Esophagus (tissue), 2 donors: ENCODE results near the gene SATB1. TPM values are rescaled to one million over a fixed set of nuclear protein-coding genes. Genes with fewer than 3 reads are reported as not detected.

Experiments
- H3K27ac ChIP-seq, 2 donors: one replicate each; pipeline ENCODE4 v1.5.1; 2013; ENCODE audit warnings: low read depth in 2 of 2, mild to moderate bottlenecking in 2 of 2, inconsistent platforms in 1 of 2, low read length in 1 of 2, moderate library complexity in 1 of 2
- H3K27me3 ChIP-seq, 2 donors: one replicate each; pipeline ENCODE4 v1.6.1; 2013; ENCODE audit warnings: low read length in 2 of 2, control low read depth in 1 of 2, mild to moderate bottlenecking in 1 of 2; ENCODE audit not compliant: insufficient read depth in 2 of 2, control insufficient read depth in 1 of 2
- H3K36me3 ChIP-seq, 2 donors: one replicate each; pipeline ENCODE4 v1.6.1; 2013; ENCODE audit warnings: low read length in 1 of 2; ENCODE audit not compliant: control insufficient read depth in 2 of 2, insufficient read depth in 2 of 2
- H3K4me1 ChIP-seq, 2 donors: one replicate each; pipeline ENCODE4 v1.6.1; 2013; ENCODE audit warnings: low read length in 1 of 2; ENCODE audit not compliant: control insufficient read depth in 2 of 2, insufficient read depth in 2 of 2
- H3K4me3 ChIP-seq, 2 donors: one replicate each; pipeline ENCODE4 v1.5.1; 2013; ENCODE audit warnings: low read length in 2 of 2, mild to moderate bottlenecking in 2 of 2, low read depth in 1 of 2, moderate library complexity in 1 of 2
- H3K9me3 ChIP-seq, 2 donors: one replicate each; pipeline ENCODE4 v1.6.1; 2013; ENCODE audit warnings: mild to moderate bottlenecking in 2 of 2, low read depth in 1 of 2, low read length in 1 of 2, moderate library complexity in 1 of 2; ENCODE audit not compliant: control insufficient read depth in 2 of 2, insufficient read depth in 1 of 2
- WGBS, 2 donors: extraction: QIAGEN DNeasy Blood & Tissue Kit; methylation state at CpG; one replicate each; pipeline ENCODE4 v1.1.7; 2013; 5-methylcytosine and 5-hydroxymethylcytosine counted together
- polyA plus RNA-seq, 2 donors: library from polyadenylated mRNA; stranded (reverse); fragments of 200-250 nt; gene quantifications; one replicate each; pipeline ENCODE4 v1.2.3, GENCODE V29; 2013
- donor health status: healthy with polysubstance abuse.
- donor health status: Bipolar disorder and iron deficiency.

Gene SATB1
- polyA plus RNA-seq, 2 donors, result 6.1 to 6.2 TPM

GRCh38 chr3:18409266-18409665 is 15.9 kb downstream of the SATB1 start:
- Histone ChIP-seq H3K9me3 (no peaks in the 10 kb centered on the region), H3K27ac (no peak overlapping the region), H3K4me3 (no peak overlapping the region), H3K4me1 (no peaks in the 10 kb centered on the region), H3K36me3 (no peaks in the 10 kb centered on the region), H3K27me3 (no peaks in the 10 kb centered on the region)
- WGBS, 2 donors, result 86 to 87% methylated on average over 2 of the region's 2 CpGs

- Histone ChIP-seq H3K4me1 (no peaks in the 10 kb centered on the region), H3K4me3 (no peak overlapping the region), H3K27me3 (no peaks in the 10 kb centered on the region), H3K36me3 (no peaks in the 10 kb centered on the region), H3K27ac (no peak overlapping the region), H3K9me3 (no peaks in the 10 kb centered on the region)
- WGBS, 2 donors, result 75 to 76% methylated on average over 3 of the region's 3 CpGs
Measured at GRCh38 chr3:18405141-18405540, 20.0 kb downstream of the SATB1 start.

DNA sequence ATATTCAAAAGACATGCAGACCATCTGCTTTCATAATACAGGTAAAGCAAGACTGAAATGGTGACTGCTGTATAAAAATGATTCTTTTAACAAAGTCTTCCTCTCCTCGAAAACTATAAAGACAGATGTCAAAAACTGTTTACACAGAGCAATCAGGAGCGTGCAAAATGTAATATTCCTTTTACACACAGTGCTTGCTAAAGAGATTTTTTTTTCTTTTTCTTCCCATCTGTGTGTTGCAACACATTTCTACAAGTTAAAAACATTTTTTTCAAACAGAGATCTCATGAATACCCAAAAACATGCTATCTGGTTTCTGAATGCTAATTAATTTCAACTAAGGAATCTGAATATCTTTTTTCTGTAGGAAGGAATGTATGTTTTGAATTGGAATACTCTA is 22.1 kb downstream of the SATB1 start:
- Histone ChIP-seq H3K9me3 (no peaks in the 10 kb centered on the region), H3K27ac (no peak overlapping the region), H3K4me3 (no peak overlapping the region), H3K27me3 (no peaks in the 10 kb centered on the region), H3K36me3 (no peaks in the 10 kb centered on the region), H3K4me1 (no peaks in the 10 kb centered on the region)
- 83 to 84% methylated on average over 2 of the region's 2 CpGs for WGBS, 2 donors

DNA sequence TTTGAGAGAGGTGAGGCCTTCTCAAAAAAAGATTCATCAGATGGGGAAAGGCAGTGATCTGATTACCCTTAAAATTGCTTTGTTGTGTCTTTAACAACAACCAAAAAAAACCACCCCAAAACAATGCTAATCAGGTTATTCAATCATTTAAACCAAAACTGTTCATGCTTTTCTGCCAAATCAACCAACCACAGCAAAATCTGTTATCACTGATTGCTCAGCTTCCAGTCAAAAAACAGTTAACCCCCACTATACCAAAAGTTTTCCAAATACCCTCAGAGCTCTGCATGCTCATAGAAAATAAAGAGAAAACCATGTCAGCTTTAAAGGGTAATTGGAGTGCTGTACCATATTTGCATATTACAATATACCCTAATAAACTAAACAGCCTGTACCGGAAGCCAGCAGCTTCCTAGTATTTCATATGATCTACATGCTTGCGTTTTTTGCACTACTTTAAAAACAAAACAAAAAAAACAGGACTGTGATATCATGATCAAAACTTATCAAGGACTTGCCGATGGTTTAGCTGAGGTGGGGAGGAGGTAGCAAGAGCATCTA is 22.8 kb downstream of the SATB1 start:
- H3K27me3 ChIP-seq, result no peaks in the 10 kb centered on the region
- H3K27ac ChIP-seq, result no peak overlapping the region
- no peaks in the 10 kb centered on the region for H3K4me1 ChIP-seq
- WGBS, 2 donors, result 57 to 73% methylated on average over 3 of the region's 3 CpGs
- H3K9me3 ChIP-seq, result no peaks in the 10 kb centered on the region
- no peak overlapping the region for H3K4me3 ChIP-seq
- H3K36me3 ChIP-seq, result no peaks in the 10 kb centered on the region

- H3K36me3 ChIP-seq, result no peaks in the 10 kb centered on the region
- H3K4me3 ChIP-seq, result no peak overlapping the region
- WGBS, 2 donors, result 79 to 81% methylated on average over 10 of the region's 10 CpGs
- H3K4me1 ChIP-seq, result no peaks in the 10 kb centered on the region
- H3K27ac ChIP-seq, result no peak overlapping the region
- H3K27me3 ChIP-seq, result no peaks in the 10 kb centered on the region
- H3K9me3 ChIP-seq, result no peaks in the 10 kb centered on the region
Measured at GRCh38 chr3:18401300-18401961, 23.7 kb downstream of the SATB1 start.

DNA sequence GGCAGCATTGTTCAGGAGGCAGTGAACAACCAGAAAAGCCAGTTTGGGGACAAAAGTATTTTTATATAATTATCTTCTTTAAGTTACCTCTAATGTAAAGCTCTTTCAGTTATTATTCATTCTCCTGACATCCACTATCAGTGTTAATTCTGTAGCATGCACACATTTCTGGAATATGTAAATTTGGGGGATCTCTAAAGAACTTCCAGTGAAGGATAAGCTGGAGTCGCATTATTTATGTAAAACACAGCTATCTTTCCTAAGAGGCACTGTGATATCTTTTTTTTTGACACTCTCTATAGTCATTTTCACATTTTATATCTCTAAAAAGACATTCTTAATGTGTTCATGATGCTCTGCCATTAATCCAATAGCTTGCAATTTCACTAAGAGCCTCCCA is 26.7 kb downstream of the SATB1 start:
- H3K27ac ChIP-seq, result no peak overlapping the region
- 89 to 94% methylated on average over 1 of the region's 1 CpG for WGBS, 2 donors

GRCh38 chr3:18396428-18396827 is 28.7 kb downstream of the SATB1 start:
- H3K4me1 ChIP-seq, result no peaks in the 10 kb centered on the region
- H3K36me3 ChIP-seq, result peaks cover 3 to 4% of the 10 kb centered on the region in 2 donors
- 0 to 25% methylated on average over 1 of the region's 1 CpG for WGBS, 2 donors
- H3K27me3 ChIP-seq, result no peaks in the 10 kb centered on the region
- no peak overlapping the region for H3K27ac ChIP-seq
- no peaks in the 10 kb centered on the region for H3K9me3 ChIP-seq
- H3K4me3 ChIP-seq, result no peak overlapping the region

More for the DNA sequence above, 26.7 kb downstream of the SATB1 start:
- H3K4me3 ChIP-seq, result no peak overlapping the region
- no peaks in the 10 kb centered on the region for H3K4me1 ChIP-seq
- H3K27me3 ChIP-seq, result no peaks in the 10 kb centered on the region
- peaks cover 3 to 4% of the 10 kb centered on the region in 2 donors for H3K36me3 ChIP-seq
- H3K9me3 ChIP-seq, result no peaks in the 10 kb centered on the region

- no peaks in the 10 kb centered on the region for H3K27me3 ChIP-seq
- no peak overlapping the region for H3K4me3 ChIP-seq
- H3K9me3 ChIP-seq, result no peaks in the 10 kb centered on the region
- peaks cover 3 to 4% of the 10 kb centered on the region in 2 donors for H3K36me3 ChIP-seq
- H3K27ac ChIP-seq, result no peak overlapping the region
- no peaks in the 10 kb centered on the region for H3K4me1 ChIP-seq
- 92 to 96% methylated on average over 12 of the region's 12 CpGs for WGBS, 2 donors
Measured at GRCh38 chr3:18394384-18394995, 30.6 kb downstream of the SATB1 start.

DNA sequence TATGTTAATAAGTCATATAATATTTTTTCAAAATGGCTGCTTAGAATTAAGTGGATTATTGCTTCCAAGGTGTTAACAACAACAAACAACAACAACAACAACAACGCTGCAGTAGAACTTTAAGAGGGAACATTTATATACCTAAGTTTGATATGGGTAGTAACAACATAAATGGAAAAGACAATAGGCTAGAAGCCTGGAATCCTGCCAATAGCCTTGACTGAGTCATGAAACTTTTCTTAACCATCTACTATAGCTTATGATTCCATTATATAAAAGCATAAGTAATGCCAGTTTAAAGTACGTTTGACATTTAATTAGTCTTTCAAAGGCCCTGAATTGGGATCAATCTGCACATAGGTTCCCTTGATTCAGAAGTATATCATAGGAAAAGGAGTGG is 31.2 kb downstream of the SATB1 start:
- H3K36me3 ChIP-seq, result peaks cover 3 to 4% of the 10 kb centered on the region in 2 donors
- H3K27ac ChIP-seq, result no peak overlapping the region
- no peak overlapping the region for H3K4me3 ChIP-seq
- H3K4me1 ChIP-seq, result no peaks in the 10 kb centered on the region
- H3K9me3 ChIP-seq, result no peaks in the 10 kb centered on the region
- H3K27me3 ChIP-seq, result no peaks in the 10 kb centered on the region
- WGBS, 2 donors, result 49 to 69% methylated on average over 2 of the region's 2 CpGs
